Measurements from ENCODE around the gene GDF10. TPM values are rescaled to one million over a fixed set of nuclear protein-coding genes. Genes with fewer than 3 reads are reported as not detected.

GDF10 gene
- total RNA-seq, 1 experiment from 2014 or later: not detected

- no peak for TF ChIP-seq CTCF (conservative IDR thresholded peaks at IDR 0.05; ENCODE audit: low read depth, low read length)
- TF ChIP-seq EZH2phosphoT487 (IDR thresholded peaks at IDR 0.05; ENCODE audit: borderline replicate concordance, low read length): no peak
- TF ChIP-seq EZH2 (IDR thresholded peaks at IDR 0.05; ENCODE audit: low read length, unreplicated experiment): no peak
- H3F3A ChIP-seq (ENCODE audit: low read length, unreplicated experiment): no peaks in the 10 kb centered on the region
- no peak overlapping the region for H3K4me2 ChIP-seq (ENCODE audit: low read length)
- no peak for ATAC-seq
- H4K20me1 ChIP-seq (ENCODE audit: low read length): no peaks in the 10 kb centered on the region
- peaks cover 26% of the 10 kb centered on the region; the same call in 1 of the 2 replicates for H3K27me3 ChIP-seq (ENCODE audit: low read length)
- ChIA-PET CTCF (no interaction called here), POLR2A (ENCODE audit: unreplicated experiment) (no interaction called here)
- no peaks in the 10 kb centered on the region for H3K36me3 ChIP-seq (ENCODE audit: low read depth, low read length)
- no peak overlapping the region for H3K4me3 ChIP-seq (ENCODE audit: low read length)
- intact Hi-C loops (cut with micrococcal nuclease): no loop called here
- H3K4me1 ChIP-seq (ENCODE audit: insufficient read depth, low read length): no peaks in the 10 kb centered on the region
- no peaks in the 10 kb centered on the region for H3K79me2 ChIP-seq (ENCODE audit: low read length)
- no peak overlapping the region for H2AFZ ChIP-seq (ENCODE audit: low read length)
- H3K27ac ChIP-seq (ENCODE audit: low read length): no peak overlapping the region
- no peaks in the 10 kb centered on the region for H3K9me2 ChIP-seq (replicated peaks; ENCODE audit: low read length)
- DNase-seq: no peak
- no peak overlapping the region for H3K9ac ChIP-seq (ENCODE audit: low read length)
- no TSS peak for BruUV-seq (replicated peaks)
- no peaks in the 10 kb centered on the region for H3K9me3 ChIP-seq (ENCODE audit: low read length)
Observed at GRCh38 chr10:47260505-47261111, 39.4 kb upstream of the GDF10 start.

GRCh38 chr10:47261121-47261520, 38.9 kb upstream of the GDF10 start:
- Histone ChIP-seq H3K9me3 (ENCODE audit: low read length) (no peaks in the 10 kb centered on the region), H3K9ac (ENCODE audit: low read length) (no peak overlapping the region), H3K4me2 (ENCODE audit: low read length) (no peak overlapping the region), H3K4me3 (ENCODE audit: low read length) (no peak overlapping the region), H3K79me2 (ENCODE audit: low read length) (no peaks in the 10 kb centered on the region), H2AFZ (ENCODE audit: low read length) (no peak overlapping the region), H3K4me1 (ENCODE audit: insufficient read depth, low read length) (no peaks in the 10 kb centered on the region), H3F3A (ENCODE audit: low read length, unreplicated experiment) (no peaks in the 10 kb centered on the region), H3K36me3 (ENCODE audit: low read depth, low read length) (no peaks in the 10 kb centered on the region), H3K27ac (ENCODE audit: low read length) (no peak overlapping the region), H3K27me3 (ENCODE audit: low read length) (peaks cover 26% of the 10 kb centered on the region; the same call in 1 of the 2 replicates), H4K20me1 (ENCODE audit: low read length) (no peaks in the 10 kb centered on the region), H3K9me2 (replicated peaks; ENCODE audit: low read length) (no peaks in the 10 kb centered on the region)
- no peak for ATAC-seq
- intact Hi-C loops (cut with micrococcal nuclease): no loop called here
- POLR2A ChIA-PET (ENCODE audit: unreplicated experiment): no interaction called here
- DNase-seq: no peak
- CTCF ChIA-PET: no interaction called here
- TF ChIP-seq CTCF (conservative IDR thresholded peaks at IDR 0.05; ENCODE audit: low read depth, low read length): no peak
- no TSS peak for BruUV-seq (replicated peaks)

GRCh38 chr10:47261556-47261955, 38.4 kb upstream of the GDF10 start:
- no peak overlapping the region for H3K27ac ChIP-seq (ENCODE audit: low read length)
- DNase-seq: no peak
- H2AFZ ChIP-seq (ENCODE audit: low read length): no peak overlapping the region
- no peak for ATAC-seq
- H3K27me3 ChIP-seq (ENCODE audit: low read length): peaks cover 26% of the 10 kb centered on the region; the same call in 1 of the 2 replicates
- H3K9me3 ChIP-seq (ENCODE audit: low read length): no peaks in the 10 kb centered on the region
- no peak overlapping the region for H3K4me2 ChIP-seq (ENCODE audit: low read length)
- no peaks in the 10 kb centered on the region for H3F3A ChIP-seq (ENCODE audit: low read length, unreplicated experiment)
- no peaks in the 10 kb centered on the region for H4K20me1 ChIP-seq (ENCODE audit: low read length)
- POLR2A ChIA-PET (ENCODE audit: unreplicated experiment): no interaction called here
- no peak overlapping the region for H3K4me3 ChIP-seq (ENCODE audit: low read length)
- no peaks in the 10 kb centered on the region for H3K36me3 ChIP-seq (ENCODE audit: low read depth, low read length)
- H3K79me2 ChIP-seq (ENCODE audit: low read length): no peaks in the 10 kb centered on the region
- BruUV-seq (replicated peaks): no TSS peak
- TF ChIP-seq EZH2phosphoT487 (IDR thresholded peaks at IDR 0.05; ENCODE audit: borderline replicate concordance, low read length) (no peak), CTCF (conservative IDR thresholded peaks at IDR 0.05; ENCODE audit: low read depth, low read length) (no peak), EZH2 (IDR thresholded peaks at IDR 0.05; ENCODE audit: low read length, unreplicated experiment) (no peak)
- H3K4me1 ChIP-seq (ENCODE audit: insufficient read depth, low read length): no peaks in the 10 kb centered on the region
- H3K9ac ChIP-seq (ENCODE audit: low read length): no peak overlapping the region
- no peaks in the 10 kb centered on the region for H3K9me2 ChIP-seq (replicated peaks; ENCODE audit: low read length)
- CTCF ChIA-PET: no interaction called here
- intact Hi-C loops (cut with micrococcal nuclease): no loop called here
